SK-N-MC (cell line): ENCODE measurements around the gene FCHO1.

Experiments
- DNase-seq: peaks from one replicate; pipeline ENCODE4 v3.0.0-alpha.2; 2011; ENCODE audit warnings: low read depth, low spot score
- H3K27ac ChIP-seq: fragments of 200-600 bp; sonication (generic); 2 replicates; pipeline ENCODE4 v1.5.1; 2016; ENCODE audit warnings: mixed run types
- H3K36me3 ChIP-seq: fragments of 200-600 bp; sonication (generic); 2 replicates; pipeline ENCODE4 v1.6.1; 2017; ENCODE audit warnings: antibody characterized with exemption, low read length, mixed read lengths; ENCODE audit not compliant: insufficient read depth
- H3K4me3 ChIP-seq: fragments of 200-600 bp; sonication (generic); 2 replicates; pipeline ENCODE4 v1.5.1; 2016
- H3K9ac ChIP-seq: fragments of 200-600 bp; sonication (generic); 2 replicates; pipeline ENCODE4 v1.8.0; 2017; ENCODE audit warnings: mixed run types, mixed read lengths; ENCODE audit not compliant: insufficient read length
- H3K9me3 ChIP-seq: fragments of 200-600 bp; sonication (generic); 2 replicates; pipeline ENCODE4 v1.6.1; 2017; ENCODE audit warnings: low read depth, mild to moderate bottlenecking, antibody characterized with exemption, low read length, moderate library complexity, mixed read lengths
- EZH2 ChIP-seq: fragments of 200-600 bp; sonication (generic); IDR thresholded peaks from one replicate; pipeline ENCODE4 v1.6.1; 2017; ENCODE audit warnings: antibody characterized with exemption
- FOXP2 ChIP-seq: optimal IDR thresholded peaks from 2 replicates; pipeline ENCODE3; 2011; ENCODE audit warnings: mild to moderate bottlenecking, moderate library complexity; ENCODE audit not compliant: insufficient read depth; ENCODE audit errors: extremely low read length, control extremely low read depth
- POLR2AphosphoS5 ChIP-seq: IDR thresholded peaks from 2 replicates; pipeline ENCODE4 v1.6.1; 2012; ENCODE audit warnings: mild to moderate bottlenecking, low read depth, low read length, borderline replicate concordance

The FCHO1 gene

DNA sequence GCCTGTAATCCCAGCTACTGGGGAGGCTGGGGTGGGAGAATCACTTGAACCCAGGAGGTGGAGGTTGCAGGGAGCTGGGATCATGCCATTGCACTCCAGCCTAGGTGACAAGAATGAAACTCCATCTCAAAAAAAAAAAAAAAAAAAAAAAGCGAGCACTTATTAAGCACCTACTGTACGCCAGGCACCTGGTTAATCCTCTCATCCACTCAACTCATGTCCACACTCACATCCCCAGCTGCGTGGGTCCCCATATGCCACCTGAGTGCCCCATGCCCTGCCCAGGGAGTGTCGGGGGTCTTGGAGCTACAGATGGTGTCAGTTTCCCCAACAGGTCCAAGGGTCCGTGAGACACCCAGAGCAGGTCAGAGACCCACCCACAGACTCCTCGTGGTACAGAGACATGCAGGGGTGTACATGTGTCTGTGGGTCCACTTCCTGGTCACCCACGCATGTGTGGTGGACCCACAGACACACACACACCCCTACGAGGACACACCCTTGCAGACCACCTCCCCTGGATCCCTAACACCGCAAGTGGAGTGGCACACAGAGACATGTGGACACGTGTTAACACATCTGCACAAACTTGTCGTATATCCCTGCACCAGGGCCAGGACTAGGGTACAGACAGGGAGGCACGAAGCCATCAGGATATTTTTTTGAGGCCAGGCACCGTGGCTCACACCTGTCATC, 66.5 kb downstream of the FCHO1 start:
- no peak overlapping the region for H3K27ac ChIP-seq
- no peak for DNase-seq
- no peak overlapping the region for H3K4me3 ChIP-seq
- no peaks in the 10 kb centered on the region for H3K36me3 ChIP-seq
- TF ChIP-seq FOXP2 = no peak
- no peak for TF ChIP-seq POLR2AphosphoS5
- no peak for TF ChIP-seq EZH2
- H3K9me3 ChIP-seq = no peaks in the 10 kb centered on the region
- no peak overlapping the region for H3K9ac ChIP-seq

DNA sequence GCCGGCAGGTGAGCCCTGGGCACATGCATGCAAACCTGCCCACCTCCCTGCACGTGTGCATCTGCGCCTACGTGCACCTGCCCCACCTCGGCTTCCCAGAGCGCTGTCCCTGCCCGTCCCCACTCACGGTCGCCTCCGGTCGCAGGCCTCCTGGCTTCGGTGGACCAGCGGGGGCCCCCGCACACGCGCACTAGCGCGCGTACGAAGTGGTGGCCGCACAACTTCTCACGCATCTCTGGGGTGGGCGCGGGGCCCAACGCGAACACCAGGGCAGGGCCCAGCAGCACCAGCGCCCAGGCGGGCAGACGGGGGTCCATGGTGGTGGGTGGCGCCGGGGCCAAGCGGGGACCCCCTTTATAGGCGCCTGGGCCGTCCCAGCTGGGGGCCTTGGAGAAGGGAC, 69.9 kb downstream of the FCHO1 start, which contains the start of gene INSL3:
Gene INSL3 (minus strand): TSS at position 330 of the 400 bp plus-strand sequence. CDS start 13 bp downstream, at position 317.
- no peak for TF ChIP-seq FOXP2
- no peak for TF ChIP-seq EZH2
- TF ChIP-seq POLR2AphosphoS5 = no peak
- no peak for DNase-seq
- no peak within 1 kb of the TSS for H3K9ac ChIP-seq
- no peaks in the 10 kb centered on the region for H3K36me3 ChIP-seq
- H3K27ac ChIP-seq = no peak within 1 kb of the TSS
- no peak within 1 kb of the TSS for H3K4me3 ChIP-seq
- no peaks in the 10 kb centered on the region for H3K9me3 ChIP-seq

DNA sequence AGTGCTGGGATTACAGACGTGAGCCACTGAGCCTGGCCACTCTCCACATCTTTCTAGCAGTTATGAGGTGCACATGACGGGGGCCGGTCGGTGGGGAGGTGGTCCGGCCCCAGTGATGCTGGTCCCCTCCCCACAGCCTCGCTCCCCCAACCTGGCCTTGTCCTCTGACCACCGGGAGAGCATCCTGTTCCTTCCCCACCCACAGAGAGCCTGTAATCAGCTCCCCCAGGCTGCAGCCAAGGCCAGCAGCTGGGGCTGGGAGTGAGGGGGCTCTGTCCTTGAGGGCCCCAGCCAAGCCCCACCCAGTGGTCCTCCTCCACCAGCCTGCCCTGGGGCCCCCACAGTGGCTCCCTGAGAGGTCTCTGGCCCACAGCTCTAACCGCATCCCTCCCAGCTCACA, 73.1 kb downstream of the FCHO1 start:
- Histone ChIP-seq H3K27ac (no peak overlapping the region), H3K36me3 (no peaks in the 10 kb centered on the region), H3K9ac (no peak overlapping the region), H3K4me3 (no peak overlapping the region), H3K9me3 (no peaks in the 10 kb centered on the region)
- TF ChIP-seq EZH2 = no peak
- TF ChIP-seq POLR2AphosphoS5 = no peak
- no peak for TF ChIP-seq FOXP2
- no peak for DNase-seq

DNA sequence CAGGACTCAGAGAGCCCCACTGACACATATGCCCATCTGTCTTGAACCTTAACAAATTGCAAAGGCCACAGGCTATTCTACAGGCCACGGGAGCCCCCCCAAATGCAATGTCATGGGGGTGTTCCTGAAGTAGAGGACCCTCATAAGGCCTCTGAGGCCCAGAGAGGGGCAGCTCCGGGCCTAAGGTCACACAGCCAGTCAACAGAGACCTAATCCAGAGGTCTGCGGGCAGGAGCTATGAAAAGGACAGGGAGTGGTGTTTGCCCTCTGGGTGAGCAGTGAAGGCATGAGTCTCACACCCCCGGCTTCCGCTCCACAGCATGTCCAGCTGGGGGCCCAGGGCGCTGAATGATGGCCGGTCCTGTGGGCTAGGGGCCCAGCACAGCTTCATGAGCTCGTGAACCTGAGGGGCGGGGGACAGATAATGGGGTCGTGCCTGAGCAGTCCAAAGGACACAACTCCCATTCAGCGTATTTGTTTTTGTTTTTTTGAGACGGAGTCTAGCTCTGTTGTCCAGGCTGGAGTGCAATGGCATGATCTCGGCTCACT, 75.3 kb downstream of the FCHO1 start:
- Histone ChIP-seq H3K9me3 (no peaks in the 10 kb centered on the region), H3K36me3 (no peaks in the 10 kb centered on the region), H3K4me3 (no peak overlapping the region), H3K27ac (no peak overlapping the region), H3K9ac (no peak overlapping the region)
- TF ChIP-seq FOXP2 (no peak), EZH2 (no peak), POLR2AphosphoS5 (no peak)
- no peak for DNase-seq

DNA sequence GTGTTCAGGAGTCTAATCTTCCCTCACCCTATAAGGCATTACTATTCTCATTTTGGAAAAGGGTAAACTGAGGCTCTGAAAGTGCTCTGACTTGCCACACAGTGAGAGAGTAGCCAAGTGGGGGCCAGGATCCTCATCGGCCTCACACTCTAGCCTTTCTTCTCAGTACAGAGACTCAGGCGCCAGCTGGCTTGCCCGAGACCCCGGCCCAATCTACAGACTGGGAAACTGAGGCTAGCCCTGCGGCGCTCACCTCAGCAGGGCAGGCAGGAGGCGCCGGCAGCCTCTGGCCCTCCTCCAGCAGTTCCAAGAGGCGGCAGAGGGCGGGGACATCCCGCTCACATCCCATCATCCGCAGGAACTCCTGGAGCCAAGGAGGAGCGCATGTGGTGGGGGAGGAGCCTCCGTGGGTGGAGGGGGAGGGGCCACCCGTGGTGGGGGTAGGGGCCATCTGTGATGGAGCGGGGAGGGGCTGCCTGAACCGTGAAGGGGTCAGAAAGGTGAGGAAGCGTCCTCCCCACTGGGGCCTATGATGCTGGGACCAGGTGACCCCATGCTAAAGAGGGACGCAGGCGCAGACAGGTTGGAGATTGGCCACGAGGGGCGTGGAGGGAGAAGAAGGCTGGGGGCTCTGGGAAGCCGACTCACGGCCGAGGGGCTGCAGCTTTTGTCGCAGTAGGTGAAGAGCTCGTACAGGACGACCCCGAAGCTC, 78.7 kb downstream of the FCHO1 start:
- TF ChIP-seq EZH2 (no peak), FOXP2 (no peak), POLR2AphosphoS5 (no peak)
- H3K27ac ChIP-seq = no peak overlapping the region
- H3K4me3 ChIP-seq = no peak overlapping the region
- H3K36me3 ChIP-seq = no peaks in the 10 kb centered on the region
- DNase-seq = no peak
- no peak overlapping the region for H3K9ac ChIP-seq
- no peaks in the 10 kb centered on the region for H3K9me3 ChIP-seq

- H3K36me3 ChIP-seq = no peaks in the 10 kb centered on the region
- H3K9me3 ChIP-seq = no peaks in the 10 kb centered on the region
- H3K4me3 ChIP-seq = no peak overlapping the region
- DNase-seq = no peak
- no peak overlapping the region for H3K27ac ChIP-seq
- TF ChIP-seq POLR2AphosphoS5 (no peak), EZH2 (no peak), FOXP2 (no peak)
- no peak overlapping the region for H3K9ac ChIP-seq
Observed at GRCh38 chr19:17830567-17831418, 79.5 kb downstream of the FCHO1 start.

- no peak overlapping the region for H3K27ac ChIP-seq
- no peak for TF ChIP-seq EZH2
- TF ChIP-seq FOXP2 = no peak
- no peak for TF ChIP-seq POLR2AphosphoS5
- H3K4me3 ChIP-seq = no peak overlapping the region
- no peak overlapping the region for H3K9ac ChIP-seq
- no peaks in the 10 kb centered on the region for H3K9me3 ChIP-seq
- no peak for DNase-seq
- no peaks in the 10 kb centered on the region for H3K36me3 ChIP-seq
Observed at GRCh38 chr19:17831419-17831888, 80.2 kb downstream of the FCHO1 start.

DNA sequence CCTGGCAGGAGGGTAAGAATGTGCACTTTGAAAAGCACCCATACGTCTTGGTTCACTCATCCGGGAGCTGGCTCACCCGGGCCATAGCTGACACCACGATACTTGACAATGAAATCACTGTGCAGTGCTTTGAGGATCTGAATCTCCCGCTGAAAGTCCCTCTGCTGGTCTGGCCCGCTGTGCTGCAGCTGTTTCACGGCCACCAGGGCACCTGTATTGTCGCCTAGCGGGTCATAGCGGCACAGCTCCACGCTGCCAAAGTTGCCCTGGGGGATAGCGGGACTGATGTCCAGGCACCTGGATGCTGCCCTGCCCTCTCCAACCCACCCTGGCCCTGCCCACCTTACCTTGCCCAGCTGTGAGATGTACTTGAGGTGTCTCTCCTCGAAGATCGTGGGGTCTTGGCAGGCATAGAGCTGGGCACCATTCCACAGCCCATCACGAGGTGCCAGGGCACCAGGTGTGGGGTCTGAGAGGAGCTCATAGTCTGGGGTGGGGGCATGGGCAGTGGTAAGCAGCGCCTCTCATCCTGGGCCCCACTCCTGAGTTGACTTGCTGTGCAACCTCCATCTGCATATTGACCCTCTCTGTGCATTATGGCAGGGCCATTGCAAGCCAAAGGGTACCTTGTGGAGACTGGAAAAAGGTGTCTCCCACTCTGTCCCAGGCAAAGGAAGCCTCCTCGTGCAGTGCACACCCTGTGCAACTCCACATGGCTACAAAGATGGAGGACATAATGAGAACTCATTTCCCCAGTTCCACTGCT, 81.3 kb downstream of the FCHO1 start:
- no peaks in the 10 kb centered on the region for H3K36me3 ChIP-seq
- no peak for TF ChIP-seq POLR2AphosphoS5
- TF ChIP-seq EZH2 = no peak
- no peak for TF ChIP-seq FOXP2
- H3K9me3 ChIP-seq = no peaks in the 10 kb centered on the region
- no peak overlapping the region for H3K4me3 ChIP-seq
- DNase-seq = no peak
- H3K9ac ChIP-seq = no peak overlapping the region
- H3K27ac ChIP-seq = no peak overlapping the region
